ENCODE data around the gene COL12A1.

- TF ChIP-seq POLR2A (IDR thresholded peaks at IDR 0.05) (no peak), CTCF (IDR thresholded peaks at IDR 0.05) (no peak)
Observed at GRCh38 chr6:75204959-75205775, 686 bp downstream of the COL12A1 start.
